ENCODE results near the gene MYH7. TPM values are rescaled to one million over a fixed set of nuclear protein-coding genes. Genes with fewer than 3 reads are reported as not detected.

The MYH7 gene
- polyA plus RNA-seq, 2 donors, result 0.08 to 0.12 TPM

GRCh38 chr14:23450379-23450778 is 14.9 kb upstream of the MYH7 start:
- WGBS, 2 donors, result 51 to 85% methylated on average over 2 of the region's 2 CpGs
- no peaks in the 10 kb centered on the region for H3K27me3 ChIP-seq (ENCODE audit: control insufficient read depth in 1 of 2, insufficient read depth in 2 of 2, low read length in 2 of 2)
- no peak overlapping the region for H3K27ac ChIP-seq (ENCODE audit: low read depth in 2 of 2, low read length in 1 of 2)

GRCh38 chr14:23449314-23449713 is 13.9 kb upstream of the MYH7 start:
- Histone ChIP-seq H3K27me3 (ENCODE audit: control insufficient read depth in 1 of 2, insufficient read depth in 2 of 2, low read length in 2 of 2) (no peaks in the 10 kb centered on the region), H3K4me3 (ENCODE audit: low read depth in 1 of 2, low read length in 2 of 2) (no peak overlapping the region), H3K27ac (ENCODE audit: low read depth in 2 of 2, low read length in 1 of 2) (no peak overlapping the region), H3K36me3 (ENCODE audit: control insufficient read depth in 2 of 2, insufficient read depth in 2 of 2, low read length in 1 of 2) (no peaks in the 10 kb centered on the region), H3K9me3 (ENCODE audit: control insufficient read depth in 2 of 2, insufficient read depth in 1 of 2, low read depth in 1 of 2, low read length in 1 of 2) (no peaks in the 10 kb centered on the region), H3K4me1 (ENCODE audit: control insufficient read depth in 2 of 2, insufficient read depth in 2 of 2, low read length in 1 of 2) (peaks cover 0 to 3% of the 10 kb centered on the region in 2 donors)
- 82 to 89% methylated on average over 1 of the region's 1 CpG for WGBS, 2 donors

More at GRCh38 chr14:23450379-23450778, 14.9 kb upstream of the MYH7 start:
- no peak overlapping the region for H3K4me3 ChIP-seq (ENCODE audit: low read depth in 1 of 2, low read length in 2 of 2)
- H3K36me3 ChIP-seq (ENCODE audit: control insufficient read depth in 2 of 2, insufficient read depth in 2 of 2, low read length in 1 of 2), result no peaks in the 10 kb centered on the region
- H3K4me1 ChIP-seq (ENCODE audit: control insufficient read depth in 2 of 2, insufficient read depth in 2 of 2, low read length in 1 of 2), result peaks cover 0 to 3% of the 10 kb centered on the region in 2 donors
- no peaks in the 10 kb centered on the region for H3K9me3 ChIP-seq (ENCODE audit: control insufficient read depth in 2 of 2, insufficient read depth in 1 of 2, low read depth in 1 of 2, low read length in 1 of 2)

GRCh38 chr14:23447361-23448350 is 12.2 kb upstream of the MYH7 start:
- 67 to 75% methylated on average over 7 of the region's 7 CpGs for WGBS, 2 donors
- Histone ChIP-seq H3K27me3 (ENCODE audit: control insufficient read depth in 1 of 2, insufficient read depth in 2 of 2, low read length in 2 of 2) (no peaks in the 10 kb centered on the region), H3K4me1 (ENCODE audit: control insufficient read depth in 2 of 2, insufficient read depth in 2 of 2, low read length in 1 of 2) (peaks cover 0 to 3% of the 10 kb centered on the region in 2 donors), H3K9me3 (ENCODE audit: control insufficient read depth in 2 of 2, insufficient read depth in 1 of 2, low read depth in 1 of 2, low read length in 1 of 2) (no peaks in the 10 kb centered on the region), H3K36me3 (ENCODE audit: control insufficient read depth in 2 of 2, insufficient read depth in 2 of 2, low read length in 1 of 2) (no peaks in the 10 kb centered on the region), H3K27ac (ENCODE audit: low read depth in 2 of 2, low read length in 1 of 2) (no peak overlapping the region), H3K4me3 (ENCODE audit: low read depth in 1 of 2, low read length in 2 of 2) (no peak overlapping the region)

- Histone ChIP-seq H3K9me3 (ENCODE audit: control insufficient read depth in 2 of 2, insufficient read depth in 1 of 2, low read depth in 1 of 2, low read length in 1 of 2) (no peaks in the 10 kb centered on the region), H3K4me3 (ENCODE audit: low read depth in 1 of 2, low read length in 2 of 2) (no peak overlapping the region), H3K27me3 (ENCODE audit: control insufficient read depth in 1 of 2, insufficient read depth in 2 of 2, low read length in 2 of 2) (no peaks in the 10 kb centered on the region), H3K27ac (ENCODE audit: low read depth in 2 of 2, low read length in 1 of 2) (peak overlapping the region in 1 of 2 donors; percentile 66), H3K36me3 (ENCODE audit: control insufficient read depth in 2 of 2, insufficient read depth in 2 of 2, low read length in 1 of 2) (no peaks in the 10 kb centered on the region), H3K4me1 (ENCODE audit: control insufficient read depth in 2 of 2, insufficient read depth in 2 of 2, low read length in 1 of 2) (peaks cover 0 to 3% of the 10 kb centered on the region in 2 donors)
- WGBS, 2 donors, result 35 to 45% methylated on average over 4 of the region's 4 CpGs
These were observed 10.9 kb upstream of the MYH7 start for GRCh38 chr14:23446291-23446851.

GRCh38 chr14:23445773-23446172 is 10.3 kb upstream of the MYH7 start:
- no peaks in the 10 kb centered on the region for H3K36me3 ChIP-seq (ENCODE audit: control insufficient read depth in 2 of 2, insufficient read depth in 2 of 2, low read length in 1 of 2)
- H3K4me1 ChIP-seq (ENCODE audit: control insufficient read depth in 2 of 2, insufficient read depth in 2 of 2, low read length in 1 of 2), result peaks cover 0 to 3% of the 10 kb centered on the region in 2 donors
- peak overlapping the region in 1 of 2 donors; percentile 14 for H3K27ac ChIP-seq (ENCODE audit: low read depth in 2 of 2, low read length in 1 of 2)
- H3K9me3 ChIP-seq (ENCODE audit: control insufficient read depth in 2 of 2, insufficient read depth in 1 of 2, low read depth in 1 of 2, low read length in 1 of 2), result no peaks in the 10 kb centered on the region
- no peak overlapping the region for H3K4me3 ChIP-seq (ENCODE audit: low read depth in 1 of 2, low read length in 2 of 2)
- no peaks in the 10 kb centered on the region for H3K27me3 ChIP-seq (ENCODE audit: control insufficient read depth in 1 of 2, insufficient read depth in 2 of 2, low read length in 2 of 2)
- WGBS, 2 donors, result 70 to 76% methylated on average over 4 of the region's 4 CpGs

- H3K9me3 ChIP-seq (ENCODE audit: control insufficient read depth in 2 of 2, insufficient read depth in 1 of 2, low read depth in 1 of 2, low read length in 1 of 2), result no peaks in the 10 kb centered on the region
- H3K4me3 ChIP-seq (ENCODE audit: low read depth in 1 of 2, low read length in 2 of 2), result no peak overlapping the region
- no peaks in the 10 kb centered on the region for H3K27me3 ChIP-seq (ENCODE audit: control insufficient read depth in 1 of 2, insufficient read depth in 2 of 2, low read length in 2 of 2)
- H3K27ac ChIP-seq (ENCODE audit: low read depth in 2 of 2, low read length in 1 of 2), result no peak overlapping the region
- peaks cover 0 to 3% of the 10 kb centered on the region in 2 donors for H3K4me1 ChIP-seq (ENCODE audit: control insufficient read depth in 2 of 2, insufficient read depth in 2 of 2, low read length in 1 of 2)
- 43 to 73% methylated on average over 1 of the region's 1 CpG for WGBS, 2 donors
- H3K36me3 ChIP-seq (ENCODE audit: control insufficient read depth in 2 of 2, insufficient read depth in 2 of 2, low read length in 1 of 2), result no peaks in the 10 kb centered on the region
These were observed 8.9 kb upstream of the MYH7 start for GRCh38 chr14:23444314-23444713.

GRCh38 chr14:23443881-23444280 is 8.4 kb upstream of the MYH7 start:
- no peaks in the 10 kb centered on the region for H3K36me3 ChIP-seq (ENCODE audit: control insufficient read depth in 2 of 2, insufficient read depth in 2 of 2, low read length in 1 of 2)
- no peaks in the 10 kb centered on the region for H3K27me3 ChIP-seq (ENCODE audit: control insufficient read depth in 1 of 2, insufficient read depth in 2 of 2, low read length in 2 of 2)
- H3K4me3 ChIP-seq (ENCODE audit: low read depth in 1 of 2, low read length in 2 of 2), result no peak overlapping the region
- no peaks in the 10 kb centered on the region for H3K9me3 ChIP-seq (ENCODE audit: control insufficient read depth in 2 of 2, insufficient read depth in 1 of 2, low read depth in 1 of 2, low read length in 1 of 2)
- H3K27ac ChIP-seq (ENCODE audit: low read depth in 2 of 2, low read length in 1 of 2), result no peak overlapping the region
- peaks cover 0 to 3% of the 10 kb centered on the region in 2 donors for H3K4me1 ChIP-seq (ENCODE audit: control insufficient read depth in 2 of 2, insufficient read depth in 2 of 2, low read length in 1 of 2)
- 74 to 84% methylated on average over 6 of the region's 6 CpGs for WGBS, 2 donors

GRCh38 chr14:23443411-23443812 is 8.0 kb upstream of the MYH7 start:
- no peak overlapping the region for H3K4me3 ChIP-seq (ENCODE audit: low read depth in 1 of 2, low read length in 2 of 2)
- no peaks in the 10 kb centered on the region for H3K27me3 ChIP-seq (ENCODE audit: control insufficient read depth in 1 of 2, insufficient read depth in 2 of 2, low read length in 2 of 2)
- no peak overlapping the region for H3K27ac ChIP-seq (ENCODE audit: low read depth in 2 of 2, low read length in 1 of 2)
- H3K4me1 ChIP-seq (ENCODE audit: control insufficient read depth in 2 of 2, insufficient read depth in 2 of 2, low read length in 1 of 2), result peaks cover 0 to 3% of the 10 kb centered on the region in 2 donors
- WGBS, 2 donors, result 80 to 85% methylated on average over 11 of the region's 11 CpGs
- H3K36me3 ChIP-seq (ENCODE audit: control insufficient read depth in 2 of 2, insufficient read depth in 2 of 2, low read length in 1 of 2), result no peaks in the 10 kb centered on the region
- no peaks in the 10 kb centered on the region for H3K9me3 ChIP-seq (ENCODE audit: control insufficient read depth in 2 of 2, insufficient read depth in 1 of 2, low read depth in 1 of 2, low read length in 1 of 2)

GRCh38 chr14:23442721-23443356 is 7.4 kb upstream of the MYH7 start:
- Histone ChIP-seq H3K4me3 (ENCODE audit: low read depth in 1 of 2, low read length in 2 of 2) (no peak overlapping the region), H3K27ac (ENCODE audit: low read depth in 2 of 2, low read length in 1 of 2) (no peak overlapping the region), H3K36me3 (ENCODE audit: control insufficient read depth in 2 of 2, insufficient read depth in 2 of 2, low read length in 1 of 2) (no peaks in the 10 kb centered on the region), H3K4me1 (ENCODE audit: control insufficient read depth in 2 of 2, insufficient read depth in 2 of 2, low read length in 1 of 2) (peaks cover 0 to 3% of the 10 kb centered on the region in 2 donors), H3K9me3 (ENCODE audit: control insufficient read depth in 2 of 2, insufficient read depth in 1 of 2, low read depth in 1 of 2, low read length in 1 of 2) (no peaks in the 10 kb centered on the region), H3K27me3 (ENCODE audit: control insufficient read depth in 1 of 2, insufficient read depth in 2 of 2, low read length in 2 of 2) (no peaks in the 10 kb centered on the region)
- 81 to 85% methylated on average over 9 of the region's 9 CpGs for WGBS, 2 donors
